GM12878 (cell line): ENCODE measurements around the gene PNMA6E. TPM values are rescaled to one million over a fixed set of nuclear protein-coding genes. Genes with fewer than 3 reads are reported as not detected.
"Not testable (repeated sequence)": the region's sequence is repeated elsewhere in the genome, so short reads cannot be mapped to it uniquely, and the experiment has no call there.

Experiments used
- ATAC-seq: fragments of 200-7000 bp; cut with Tn5 transposase; 3 replicates; pipeline ENCODE4 v1.9.1; 2020; ENCODE audit warnings: mild to moderate bottlenecking, moderate library complexity
- BruUV-seq: library from RNA; stranded (reverse); fragments of 400-500 nt; replicated peaks from 2 replicates; lab custom pipeline; 2021; lab: Mats Ljungman, UMichigan
- CTCF ChIA-PET: fragments of 300-600 bp; sonication (Branson Sonifier 250); formaldehyde crosslinking; extraction: SDS; loops from one replicate; lab custom pipeline; 2021; ENCODE audit warnings: inconsistent platforms; lab: Yijun Ruan, JAX
- POLR2A ChIA-PET: fragments of 350-600 bp; formaldehyde crosslinking; extraction: SDS; loops from one replicate; lab custom pipeline; 2021; ENCODE audit warnings: inconsistent platforms; lab: Charles Lee
- RAD21 ChIA-PET: fragments of 300-600 bp; sonication (Branson Sonifier 250); formaldehyde crosslinking; loops from one replicate; lab custom pipeline; 2023; ENCODE audit warnings: antibody characterized with exemption; ENCODE audit not compliant: unreplicated experiment; lab: Charles Lee
- SMC1A ChIA-PET: fragments of 300-600 bp; sonication (Branson Sonifier 250); formaldehyde crosslinking; loops from one replicate; lab custom pipeline; 2023; ENCODE audit not compliant: unreplicated experiment, uncharacterized antibody; lab: Charles Lee
- DNase-seq: peaks from one replicate; pipeline ENCODE4 v3.0.0-alpha.2; 2011; ENCODE audit warnings: low read depth, low spot score
- FAIRE-seq: peaks from 3 replicates; lab custom pipeline; 2011; peaks lifted over from hg19 to GRCh38; lab: Jason Lieb, UNC
- H2AFZ ChIP-seq: 2 replicates; pipeline ENCODE4 v1.6.0; 2011; ENCODE audit warnings: low read depth, low read length, control low read depth; ENCODE audit not compliant: control insufficient read depth
- H3K27ac ChIP-seq: 2 replicates; pipeline ENCODE4 v1.5.1; 2011; ENCODE audit warnings: control low read depth; ENCODE audit not compliant: control insufficient read depth, insufficient read depth
- H3K27me3 ChIP-seq, 2 experiments: replicated peaks in 1 of 2; 2 replicates each; pipeline versions ENCODE4 v1.6.0 to v1.6.1; 2011; ENCODE audit warnings: low read length in 1 of 2; ENCODE audit not compliant: control insufficient read depth in 2 of 2, insufficient read depth in 2 of 2
- H3K36me3 ChIP-seq, 2 experiments: 2 replicates each; pipeline ENCODE4 v1.5.1; 2011; ENCODE audit warnings: low read length in 1 of 2; ENCODE audit not compliant: control insufficient read depth in 2 of 2, insufficient read depth in 2 of 2
- H3K4me1 ChIP-seq: 2 replicates; pipeline ENCODE4 v1.6.1; 2011; ENCODE audit warnings: mild to moderate bottlenecking, low read length, moderate library complexity, mixed read lengths; ENCODE audit not compliant: control insufficient read depth, insufficient read depth
- H3K4me2 ChIP-seq: 2 replicates; pipeline ENCODE4 v1.6.0; 2011; ENCODE audit warnings: control low read depth; ENCODE audit not compliant: control insufficient read depth, insufficient read depth
- H3K4me3 ChIP-seq: fragments of 200-600 bp; sonication (generic); 2 replicates; pipeline ENCODE4 v1.5.1; 2016
- H3K79me2 ChIP-seq: 2 replicates; pipeline ENCODE4 v1.6.0; 2011; ENCODE audit warnings: low read length; ENCODE audit not compliant: control insufficient read depth, insufficient read depth
- H3K9ac ChIP-seq: 2 replicates; pipeline ENCODE4 v1.8.0; 2011; ENCODE audit warnings: low read length, control low read depth, mixed read lengths; ENCODE audit not compliant: control insufficient read depth, insufficient read depth
- H3K9me3 ChIP-seq: replicated peaks from 3 replicates; pipeline ENCODE4 v1.5.1; 2011; ENCODE audit warnings: mild to moderate bottlenecking, low read length; ENCODE audit not compliant: control insufficient read depth, insufficient read depth
- H4K20me1 ChIP-seq: 2 replicates; pipeline ENCODE4 v1.6.0; 2011; ENCODE audit not compliant: control insufficient read depth, insufficient read depth
- BCL11A ChIP-seq: IDR thresholded peaks from 2 replicates; pipeline ENCODE4 v1.6.1; 2011; ENCODE audit warnings: low read depth, low read length
- CREB1 ChIP-seq: IDR thresholded peaks from 2 replicates; pipeline ENCODE4 v1.6.1; 2012; ENCODE audit warnings: low read depth, mild to moderate bottlenecking, inconsistent platforms
- IRF4 ChIP-seq: IDR thresholded peaks from 2 replicates; pipeline ENCODE4 v1.6.1; 2011; ENCODE audit warnings: low read depth, low read length
- WGBS: methylation state at CpG from one replicate; pipeline ENCODE4 v1.1.6; 2016; ENCODE audit warnings: low lambda C conversion rate; ENCODE audit not compliant: insufficient replicate concordance, insufficient coverage; ENCODE audit errors: missing lambda C conversion rate; 5-methylcytosine and 5-hydroxymethylcytosine counted together
- in situ Hi-C: fragments of 300-500 bp; cut with MboI; formaldehyde crosslinking; loops from 9 replicates; pipeline ENCODE4 v1.14.3; 2018; ENCODE audit warnings: mixed read lengths
- intact Hi-C: fragments of 100-400 bp; cut with micrococcal nuclease; formaldehyde crosslinking; loops from one replicate; pipeline ENCODE4 v1.14.2; 2022; ENCODE audit not compliant: unreplicated experiment
- polyA plus RNA-seq, 11 experiments: library from polyadenylated mRNA; depleted of rRNA in 4 of 11; unstranded in 6 of 11; stranded (reverse) in 5 of 11; fragments of >200 nt; fragmentation: Nextera tagmentation in 4 of 11; fragmentation: Illumina TruSeq in 1 of 11; extraction: Ambion mirVana in 4 of 11; extraction: Trizol in 1 of 11; gene quantifications; 1 replicate in 1 of 11; 2 replicates in 10 of 11; pipeline versions ENCODE4 v1.2.1 to v1.2.3, GENCODE V29; 2011 to 2016; ENCODE audit warnings: inconsistent platforms in 2 of 11, missing spikeins in 2 of 11, low read depth in 1 of 11
- total RNA-seq, 4 experiments: library from RNA; depleted of rRNA in 3 of 4; stranded (reverse); fragments of >200 nt in 3 of 4; fragmentation: Illumina TruSeq in 1 of 4; extraction: Trizol in 1 of 4; gene quantifications; 2 replicates each; pipeline versions ENCODE4 v1.2.1 to v1.2.3, GENCODE V29; 2013 to 2021

PNMA6E gene
- total and polyA plus RNA-seq, 10 of the 15 experiments (the other 5 are each of a cell fraction or from before 2014, with no cell fraction given) = not detected

- Histone ChIP-seq H3K27me3 (no peaks in the 10 kb centered on the region), H3K27ac (no peak overlapping the region), H4K20me1 (no peaks in the 10 kb centered on the region), H3K79me2 (no peaks in the 10 kb centered on the region), H3K4me2 (no peak overlapping the region), H3K9me3 (no peaks in the 10 kb centered on the region; the same call in 2 of the 3 replicates), H3K4me3 (no peak overlapping the region), H3K36me3 (no peaks in the 10 kb centered on the region), H3K9ac (no peak overlapping the region), H3K4me1 (no peaks in the 10 kb centered on the region), H2AFZ (no peak overlapping the region)
- POLR2A ChIA-PET = no interaction called here
- in situ Hi-C loops (no loop called here), intact Hi-C loops (no loop called here)
- SMC1A ChIA-PET = interaction anchor here (0.9 kb wide), 1 partner anchor 41 kb away, joined by 3 read pairs; no protein-coding TSS in a partner anchor
- DNase-seq = no peak
- no peak for TF ChIP-seq IRF4
- no peak for TF ChIP-seq CREB1
- TF ChIP-seq BCL11A = no peak
- no peak for ATAC-seq
- CTCF ChIA-PET = no interaction called here
- BruUV-seq = no TSS peak
- 46% methylated on average over 5 of the region's 5 CpGs for WGBS
- FAIRE-seq = no peak
- RAD21 ChIA-PET = no interaction called here
Measured at GRCh38 chrX:153386097-153386496, 15.1 kb downstream of the PNMA6E start.

- H3K27me3 ChIP-seq, H3K4me2 ChIP-seq, H4K20me1 ChIP-seq, H3K9me3 ChIP-seq, SMC1A ChIA-PET, H3K9ac ChIP-seq, H3K4me1 ChIP-seq, H3K36me3 ChIP-seq, RAD21 ChIA-PET, ATAC-seq, H2AFZ ChIP-seq, H3K27ac ChIP-seq, BruUV-seq, in situ Hi-C loops, H3K79me2 ChIP-seq, intact Hi-C loops, H3K4me3 ChIP-seq, DNase-seq, FAIRE-seq, POLR2A ChIA-PET, CTCF ChIA-PET: not testable (repeated sequence)
- WGBS = 15% methylated on average over 2 of the region's 2 CpGs
Measured at GRCh38 chrX:153384973-153385372, 16.2 kb downstream of the PNMA6E start.
